NCI-H446 (cell line): ENCODE measurements around the gene TC2N.
"Not testable (repeated sequence)": the region's sequence is repeated elsewhere in the genome, so short reads cannot be mapped to it uniquely, and the experiment has no call there.

Experiments used
- DNase-seq, 2 experiments: peaks; one replicate each; lab custom pipeline; 2025; lab: John Stamatoyannopoulos, UW

Gene TC2N

DNA sequence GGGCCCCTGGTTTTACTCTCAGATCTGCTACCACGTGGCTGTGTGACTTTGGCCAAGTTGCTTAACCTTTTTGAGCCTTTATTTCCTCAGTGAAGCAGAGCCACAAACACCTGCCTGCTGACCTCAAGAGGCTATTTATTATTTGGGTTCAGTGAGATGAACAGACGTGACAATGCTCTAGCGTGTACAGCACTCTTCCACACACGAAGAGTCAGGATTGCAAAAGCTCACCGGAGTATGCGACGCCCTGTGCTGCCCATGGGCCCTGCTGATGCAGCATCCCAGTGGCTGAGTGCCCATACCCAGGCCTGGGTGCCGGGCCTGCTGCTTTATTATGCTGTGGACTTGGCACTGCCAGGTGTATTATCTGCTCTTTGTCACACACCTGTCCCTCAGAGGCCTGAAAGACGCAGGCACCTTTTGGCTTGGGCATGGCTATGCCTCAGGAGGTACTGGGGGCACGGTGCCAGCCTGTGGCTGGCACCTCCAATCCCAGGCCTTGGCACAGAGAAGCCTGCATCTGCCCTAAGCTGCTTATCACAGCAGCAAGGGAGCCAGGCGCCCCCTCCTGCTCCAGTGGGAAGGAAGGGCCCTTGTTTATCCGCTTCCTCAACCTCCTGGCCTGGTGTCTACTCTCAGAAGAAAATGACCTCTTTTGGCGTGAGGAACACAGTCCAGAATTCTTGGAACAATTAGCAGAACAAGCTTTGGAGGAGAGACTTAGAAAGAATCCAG is 22.3 kb upstream of the TC2N start:
- no peak for DNase-seq

- DNase-seq = no peak
These were observed 21.5 kb upstream of the TC2N start for GRCh38 chr14:91888641-91889476.

DNA sequence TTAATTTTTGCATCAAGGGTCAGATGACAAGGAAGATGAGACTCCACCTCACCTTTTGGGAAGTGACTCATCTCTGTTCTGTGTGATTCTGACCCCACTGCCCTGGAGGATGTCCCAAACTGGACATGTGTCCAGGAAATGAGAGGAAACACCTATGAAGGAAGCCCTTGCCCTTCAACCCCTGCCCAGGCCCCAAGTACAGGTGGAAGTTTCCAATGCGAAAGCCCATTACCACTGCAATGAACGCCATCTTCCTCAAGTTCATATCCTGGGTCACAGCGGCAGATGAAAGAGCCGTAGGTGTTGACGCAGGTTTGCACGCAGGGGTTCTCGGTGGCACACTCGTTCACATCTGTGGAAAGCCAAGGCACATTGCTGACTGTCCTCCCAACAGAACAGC is 19.6 kb upstream of the TC2N start:
- no peak for DNase-seq

- no peak for DNase-seq
These were observed 18.5 kb upstream of the TC2N start for GRCh38 chr14:91885839-91886238.

DNA sequence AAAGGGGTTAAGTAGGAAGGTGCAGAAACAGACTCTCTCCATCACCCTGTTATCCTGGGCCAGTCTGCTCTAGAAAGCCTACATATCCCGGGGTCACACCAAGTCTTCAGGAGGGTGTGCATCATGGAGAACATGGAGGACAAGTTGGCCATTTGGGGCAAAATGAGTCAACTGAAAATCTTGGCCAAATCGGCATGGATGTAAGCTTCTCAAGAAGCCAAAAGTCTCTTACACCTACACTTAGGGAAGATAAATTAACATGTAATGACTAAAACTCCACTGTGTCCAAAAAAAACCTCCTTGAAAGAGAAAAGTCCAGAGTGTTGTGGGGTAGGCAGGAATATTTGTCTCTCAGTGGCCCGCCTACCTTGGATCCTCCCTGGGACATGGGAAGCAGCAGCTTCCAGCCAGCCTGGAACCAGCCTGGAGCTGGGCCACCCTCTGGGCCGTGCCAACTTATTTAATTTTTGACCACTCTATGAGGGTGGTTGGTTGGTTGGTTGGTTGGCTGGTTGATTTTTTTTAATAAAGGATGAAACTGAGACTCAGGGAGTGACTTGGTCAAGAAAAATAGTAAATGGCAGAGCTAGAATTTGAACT is 17.9 kb upstream of the TC2N start:
- DNase-seq = no peak

- DNase-seq = no peak
These were observed 17.3 kb upstream of the TC2N start for GRCh38 chr14:91884664-91885063.

DNA sequence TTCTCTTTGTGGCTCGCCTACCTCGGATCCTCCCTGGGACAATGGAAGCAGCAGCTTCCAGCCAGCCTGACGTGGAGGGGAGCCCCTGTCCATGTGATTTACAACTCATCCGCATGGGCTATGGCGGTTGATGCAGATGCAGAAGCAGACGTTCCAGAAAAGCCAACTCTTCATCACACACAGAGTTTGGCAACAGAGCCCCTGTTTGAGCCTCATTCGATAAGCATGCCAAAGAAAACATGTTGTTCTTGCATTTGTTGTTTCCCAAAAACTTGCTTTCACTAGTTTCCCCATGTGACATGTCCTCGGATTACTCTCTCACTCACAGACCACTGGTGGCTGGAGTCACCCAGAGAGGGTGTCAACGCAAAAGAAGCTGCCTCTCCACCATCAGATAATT is 16.4 kb upstream of the TC2N start:
- DNase-seq = no peak

DNA sequence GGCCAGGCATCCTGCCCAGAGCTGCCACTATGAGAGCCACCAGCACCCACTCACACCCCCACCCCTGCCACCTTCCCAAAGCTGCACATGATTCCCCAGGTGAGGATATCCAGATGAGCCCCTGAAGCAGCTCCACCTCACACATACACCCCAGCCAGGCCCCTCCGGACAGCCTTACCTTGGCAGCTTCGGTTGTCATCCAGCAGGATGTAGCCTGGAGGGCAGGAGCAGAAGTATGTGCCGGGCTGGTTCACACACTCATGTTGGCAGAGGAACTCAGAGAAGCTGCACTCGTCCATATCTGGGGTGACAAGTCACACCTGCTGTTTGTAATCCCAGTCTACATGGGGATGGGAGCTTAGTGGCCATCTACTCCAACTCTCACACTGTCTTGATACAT is 15.4 kb upstream of the TC2N start:
- no peak for DNase-seq

GRCh38 chr14:91882369-91882768 is 15.0 kb upstream of the TC2N start:
- DNase-seq = no peak

DNA sequence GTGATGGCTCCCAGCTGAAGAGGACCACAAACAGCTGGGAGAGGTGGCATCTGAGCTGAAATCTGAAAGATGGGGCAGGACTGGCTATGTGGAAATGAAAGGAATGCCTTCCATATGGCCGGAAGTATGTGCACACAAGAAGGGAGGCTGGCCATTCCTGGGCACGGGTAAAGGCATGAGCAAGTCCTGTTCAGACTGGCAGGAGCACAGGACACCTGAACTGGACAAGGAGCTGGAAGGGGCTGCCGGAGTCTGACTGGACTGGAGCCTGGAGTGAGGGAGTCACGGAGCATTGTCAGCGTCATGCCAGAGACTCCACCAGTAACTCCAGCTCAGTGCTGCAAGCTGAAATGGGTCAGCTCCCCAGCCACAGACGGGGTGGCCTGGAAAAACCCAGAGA is 11.9 kb upstream of the TC2N start:
- no peak for DNase-seq

DNA sequence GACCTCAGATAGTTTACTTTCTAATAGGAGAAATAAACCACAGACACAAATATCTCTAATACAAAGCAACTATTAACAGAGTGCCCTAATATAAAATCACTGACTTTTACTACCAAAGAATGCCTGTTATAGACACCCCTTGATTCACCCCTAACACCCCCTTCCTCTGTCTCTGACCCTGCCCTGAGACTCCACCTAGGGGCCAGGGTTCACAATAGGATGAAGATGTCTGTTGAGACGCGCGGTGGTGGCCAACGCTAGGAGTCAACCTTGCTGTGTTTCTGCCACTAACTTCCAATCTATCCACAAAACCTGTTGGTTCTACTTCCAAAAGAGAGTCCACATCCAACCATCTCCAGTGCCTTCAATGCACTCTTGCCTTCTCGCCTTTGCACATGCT is 10.9 kb upstream of the TC2N start:
- DNase-seq = no peak

GRCh38 chr14:91877376-91877915 is 10.1 kb upstream of the TC2N start:
- DNase-seq = no peak

DNA sequence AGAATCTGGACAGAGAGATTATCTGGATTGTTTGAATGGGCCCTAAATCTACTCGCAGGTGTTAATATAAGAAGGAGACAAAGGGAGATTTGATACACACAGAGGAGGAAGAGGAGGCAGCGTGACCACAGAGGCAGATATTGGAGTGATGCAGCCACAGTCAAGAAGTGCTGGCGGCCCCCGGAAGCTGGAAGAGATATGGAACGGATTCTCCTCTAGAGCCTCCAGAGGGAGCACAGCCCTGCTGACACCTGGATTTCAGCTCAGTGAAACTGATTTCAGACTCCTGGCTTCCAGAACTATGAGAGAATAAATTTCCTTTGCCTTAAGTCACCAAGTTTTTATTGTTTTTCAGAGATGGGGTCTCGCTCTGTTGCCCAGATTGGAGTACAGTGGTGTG is 9.2 kb upstream of the TC2N start:
- DNase-seq = no peak

DNA sequence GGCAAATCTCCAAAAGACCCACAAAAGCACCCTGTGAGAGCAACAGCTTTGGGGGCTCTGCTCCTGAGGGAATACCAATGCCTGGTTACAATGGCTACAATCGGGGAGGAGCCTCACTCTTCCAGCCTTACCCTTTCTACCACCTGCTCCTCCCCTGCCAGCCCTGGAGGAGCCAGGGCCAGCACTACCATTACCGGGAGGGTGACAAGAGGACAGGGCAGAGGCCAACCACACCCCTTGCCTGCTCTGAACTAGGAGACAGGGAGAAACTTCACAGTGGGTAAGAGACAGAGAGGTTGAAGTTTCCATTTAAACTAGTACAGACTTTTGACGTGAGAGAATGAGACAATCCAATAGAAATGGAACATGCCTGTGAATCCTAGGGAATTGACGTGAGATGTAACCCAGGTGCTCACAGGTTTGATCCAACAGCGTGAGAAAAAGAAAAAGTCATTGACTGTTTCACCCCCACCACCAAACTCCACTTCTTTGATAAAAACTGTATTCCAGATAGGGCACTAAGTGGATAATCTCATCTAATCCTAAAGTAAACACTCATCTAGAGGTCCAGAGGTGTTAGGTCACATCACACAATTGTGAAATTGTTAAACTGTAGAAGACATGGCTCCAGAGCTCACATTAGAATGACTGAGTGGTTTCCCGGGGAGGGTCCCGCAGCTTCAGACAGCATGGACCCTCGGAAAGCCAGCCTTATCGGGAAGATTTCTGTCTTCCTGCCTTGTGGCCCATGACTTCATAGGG is 8.4 kb upstream of the TC2N start:
- no peak for DNase-seq

- no peak for DNase-seq
These were observed 6.4 kb upstream of the TC2N start for GRCh38 chr14:91873471-91874415.

GRCh38 chr14:91872517-91873470 is 5.5 kb upstream of the TC2N start:
- DNase-seq = no peak

DNA sequence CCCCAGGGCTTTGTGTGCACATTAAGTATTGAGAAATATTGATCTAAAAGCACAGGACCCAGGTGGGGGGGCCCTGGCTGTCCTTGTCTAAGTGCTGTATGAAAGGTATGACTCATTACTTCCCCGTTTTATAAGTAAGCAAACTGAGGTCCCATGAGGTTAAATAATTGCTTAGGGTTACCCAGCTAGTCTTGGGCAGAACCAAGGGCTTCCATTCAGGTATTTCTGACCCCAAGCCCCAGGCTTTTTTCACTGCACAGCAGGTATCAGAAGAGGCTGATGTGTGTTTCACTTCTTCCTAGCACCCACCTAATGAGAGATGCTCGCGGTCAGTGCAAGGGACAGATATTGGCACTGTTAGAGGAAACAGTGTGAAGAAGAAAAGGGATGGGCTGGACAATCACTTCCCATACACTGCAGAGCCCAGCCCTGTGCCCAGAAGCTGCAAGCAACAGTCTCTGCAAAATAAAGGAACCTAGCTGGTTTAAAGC is 4.7 kb upstream of the TC2N start:
- DNase-seq = no peak

- not testable (repeated sequence) for DNase-seq
These were observed 4.1 kb upstream of the TC2N start for GRCh38 chr14:91871401-91871800.

DNA sequence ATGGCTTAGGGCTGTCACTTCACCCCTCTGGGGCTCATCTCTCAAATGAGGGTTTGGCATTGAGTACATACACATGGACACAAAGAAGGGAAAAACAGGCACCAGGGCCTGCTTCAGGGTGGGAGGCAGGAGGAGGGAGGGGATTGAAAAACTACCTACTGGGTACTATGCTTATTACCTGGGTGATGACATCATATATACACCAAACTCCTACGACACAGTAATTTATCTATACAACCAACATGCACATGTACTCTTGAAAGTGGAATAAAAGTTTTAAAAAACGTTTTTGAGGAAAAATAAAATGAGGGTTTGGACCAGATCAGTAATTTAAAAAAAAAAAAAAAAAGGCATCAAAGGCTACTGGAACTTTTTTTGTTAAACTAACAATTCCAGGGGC is 3.6 kb upstream of the TC2N start:
- DNase-seq = no peak

- DNase-seq = no peak
These were observed 2.7 kb upstream of the TC2N start for GRCh38 chr14:91870001-91870400.
